Measurements from ENCODE around the gene BID.
A peak's percentile ranks its signal among the peaks of the same experiment; 100 is the strongest.

Gene BID

GRCh38 chr22:17775781-17776465 lies 1.7 kb upstream of the BID start:
- no peaks in the 10 kb centered on the region for H3K27me3 ChIP-seq (ENCODE audit: control insufficient read depth in 1 of 2, insufficient read depth in 2 of 2, low read length in 2 of 2)
- H3K4me1 ChIP-seq (ENCODE audit: control insufficient read depth, insufficient read depth, low read length), result peaks cover 18% of the 10 kb centered on the region
- no peaks in the 10 kb centered on the region for H3K9me3 ChIP-seq (ENCODE audit: control insufficient read depth in 2 of 2, low read length in 2 of 2)
- H3K27ac ChIP-seq (ENCODE audit: low read length), result no peak overlapping the region
- no peak overlapping the region for H3K4me3 ChIP-seq (ENCODE audit: low read length in 2 of 2)
- H3K36me3 ChIP-seq (ENCODE audit: control insufficient read depth in 2 of 2, insufficient read depth in 2 of 2, low read length in 2 of 2), result no peaks in the 10 kb centered on the region
- H3K9ac ChIP-seq (ENCODE audit: low read length in 2 of 2), result no peak overlapping the region

- H3K4me3 ChIP-seq (ENCODE audit: low read length in 2 of 2), result no peak overlapping the region
- no peaks in the 10 kb centered on the region for H3K9me3 ChIP-seq (ENCODE audit: control insufficient read depth in 2 of 2, low read length in 2 of 2)
- H3K36me3 ChIP-seq (ENCODE audit: control insufficient read depth in 2 of 2, insufficient read depth in 2 of 2, low read length in 2 of 2), result no peaks in the 10 kb centered on the region
- H3K4me1 ChIP-seq (ENCODE audit: control insufficient read depth, insufficient read depth, low read length), result peaks cover 15% of the 10 kb centered on the region
- H3K9ac ChIP-seq (ENCODE audit: low read length in 2 of 2), result no peak overlapping the region
- no peaks in the 10 kb centered on the region for H3K27me3 ChIP-seq (ENCODE audit: control insufficient read depth in 1 of 2, insufficient read depth in 2 of 2, low read length in 2 of 2)
- no peak overlapping the region for H3K27ac ChIP-seq (ENCODE audit: low read length)
Observed at GRCh38 chr22:17774926-17775685, 837 bp upstream of the BID start.

GRCh38 chr22:17773606-17774205 lies 563 bp downstream of the BID start:
- Histone ChIP-seq H3K36me3 (ENCODE audit: control insufficient read depth in 2 of 2, insufficient read depth in 2 of 2, low read length in 2 of 2) (no peaks in the 10 kb centered on the region), H3K4me3 (ENCODE audit: low read length in 2 of 2) (peak overlapping the region; percentile 41 to 70), H3K27me3 (ENCODE audit: control insufficient read depth in 1 of 2, insufficient read depth in 2 of 2, low read length in 2 of 2) (no peaks in the 10 kb centered on the region), H3K4me1 (ENCODE audit: control insufficient read depth, insufficient read depth, low read length) (peaks cover 15% of the 10 kb centered on the region), H3K9me3 (ENCODE audit: control insufficient read depth in 2 of 2, low read length in 2 of 2) (no peaks in the 10 kb centered on the region), H3K27ac (ENCODE audit: low read length) (no peak overlapping the region), H3K9ac (ENCODE audit: low read length in 2 of 2) (peak overlapping the region; percentile 21 to 48)

GRCh38 chr22:17772958-17773605 lies 1.2 kb downstream of the BID start:
- Histone ChIP-seq H3K27ac (ENCODE audit: low read length) (no peak overlapping the region), H3K9ac (ENCODE audit: low read length in 2 of 2) (no peak overlapping the region), H3K9me3 (ENCODE audit: control insufficient read depth in 2 of 2, low read length in 2 of 2) (no peaks in the 10 kb centered on the region), H3K36me3 (ENCODE audit: control insufficient read depth in 2 of 2, insufficient read depth in 2 of 2, low read length in 2 of 2) (no peaks in the 10 kb centered on the region), H3K27me3 (ENCODE audit: control insufficient read depth in 1 of 2, insufficient read depth in 2 of 2, low read length in 2 of 2) (no peaks in the 10 kb centered on the region), H3K4me3 (ENCODE audit: low read length in 2 of 2) (peak overlapping the region; percentile 41 to 70), H3K4me1 (ENCODE audit: control insufficient read depth, insufficient read depth, low read length) (peaks cover 15% of the 10 kb centered on the region)

GRCh38 chr22:17772249-17772957 lies 1.9 kb downstream of the BID start:
- no peak overlapping the region for H3K9ac ChIP-seq (ENCODE audit: low read length in 2 of 2)
- H3K9me3 ChIP-seq (ENCODE audit: control insufficient read depth in 2 of 2, low read length in 2 of 2), result no peaks in the 10 kb centered on the region
- H3K4me3 ChIP-seq (ENCODE audit: low read length in 2 of 2), result no peak overlapping the region
- no peaks in the 10 kb centered on the region for H3K36me3 ChIP-seq (ENCODE audit: control insufficient read depth in 2 of 2, insufficient read depth in 2 of 2, low read length in 2 of 2)
- no peak overlapping the region for H3K27ac ChIP-seq (ENCODE audit: low read length)
- peaks cover 15% of the 10 kb centered on the region for H3K4me1 ChIP-seq (ENCODE audit: control insufficient read depth, insufficient read depth, low read length)
- H3K27me3 ChIP-seq (ENCODE audit: control insufficient read depth in 1 of 2, insufficient read depth in 2 of 2, low read length in 2 of 2), result no peaks in the 10 kb centered on the region

DNA sequence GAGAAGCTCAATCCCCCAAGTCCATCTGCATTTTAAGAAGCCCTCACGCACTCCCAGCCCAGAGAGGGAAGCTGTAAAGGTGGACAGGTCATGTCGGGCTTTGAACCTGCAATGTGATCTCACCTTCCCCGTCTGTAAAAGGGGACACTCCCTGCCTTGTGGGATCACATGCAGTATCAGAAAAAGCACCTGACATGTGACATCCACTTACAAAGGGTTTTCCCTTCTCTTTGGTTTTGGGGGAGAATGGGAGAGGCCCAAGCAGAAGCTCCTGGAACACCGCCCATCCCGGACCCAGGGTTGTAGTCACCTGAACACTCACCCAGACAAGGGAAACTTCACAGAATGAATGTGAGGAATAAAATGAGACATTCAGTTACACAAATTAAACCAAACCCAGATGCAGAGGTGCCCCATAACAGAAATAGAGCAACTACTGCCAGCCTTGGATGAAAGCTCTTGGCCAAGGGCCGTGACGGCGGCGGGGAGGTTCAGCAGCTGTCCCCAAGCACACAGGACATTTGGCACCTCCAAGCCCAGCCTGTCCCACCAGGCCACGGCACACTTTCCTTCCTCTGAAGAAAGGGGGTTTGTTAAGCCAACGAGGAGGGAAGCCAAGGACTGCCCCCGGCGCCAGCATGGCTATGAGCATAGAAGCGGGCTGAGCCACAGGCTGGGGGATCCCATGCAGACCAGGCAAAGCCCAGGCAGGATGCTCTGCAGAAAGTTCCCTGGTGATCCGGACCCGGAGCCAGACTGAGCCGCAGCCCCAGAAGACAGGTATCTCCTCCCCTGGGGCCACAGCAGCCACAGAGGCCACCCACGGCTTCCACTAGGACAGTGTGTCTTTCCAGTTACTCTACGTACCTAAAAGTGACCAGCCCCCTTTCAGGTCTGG lies 3.8 kb downstream of the BID start:
- Histone ChIP-seq H3K27ac (ENCODE audit: low read length) (no peak overlapping the region), H3K4me3 (ENCODE audit: low read length in 2 of 2) (no peak overlapping the region), H3K9me3 (ENCODE audit: control insufficient read depth in 2 of 2, low read length in 2 of 2) (no peaks in the 10 kb centered on the region), H3K9ac (ENCODE audit: low read length in 2 of 2) (no peak overlapping the region), H3K27me3 (ENCODE audit: control insufficient read depth in 1 of 2, insufficient read depth in 2 of 2, low read length in 2 of 2) (no peaks in the 10 kb centered on the region), H3K4me1 (ENCODE audit: control insufficient read depth, insufficient read depth, low read length) (peaks cover 15% of the 10 kb centered on the region), H3K36me3 (ENCODE audit: control insufficient read depth in 2 of 2, insufficient read depth in 2 of 2, low read length in 2 of 2) (no peaks in the 10 kb centered on the region)

GRCh38 chr22:17769716-17770082 lies 4.6 kb downstream of the BID start:
- Histone ChIP-seq H3K4me1 (ENCODE audit: control insufficient read depth, insufficient read depth, low read length) (peaks cover 15% of the 10 kb centered on the region), H3K27me3 (ENCODE audit: control insufficient read depth in 1 of 2, insufficient read depth in 2 of 2, low read length in 2 of 2) (no peaks in the 10 kb centered on the region), H3K9ac (ENCODE audit: low read length in 2 of 2) (no peak overlapping the region), H3K36me3 (ENCODE audit: control insufficient read depth in 2 of 2, insufficient read depth in 2 of 2, low read length in 2 of 2) (no peaks in the 10 kb centered on the region), H3K4me3 (ENCODE audit: low read length in 2 of 2) (no peak overlapping the region), H3K9me3 (ENCODE audit: control insufficient read depth in 2 of 2, low read length in 2 of 2) (no peaks in the 10 kb centered on the region), H3K27ac (ENCODE audit: low read length) (no peak overlapping the region)

- Histone ChIP-seq H3K9me3 (ENCODE audit: control insufficient read depth in 2 of 2, low read length in 2 of 2) (no peaks in the 10 kb centered on the region), H3K4me1 (ENCODE audit: control insufficient read depth, insufficient read depth, low read length) (peaks cover 15% of the 10 kb centered on the region), H3K9ac (ENCODE audit: low read length in 2 of 2) (no peak overlapping the region), H3K36me3 (ENCODE audit: control insufficient read depth in 2 of 2, insufficient read depth in 2 of 2, low read length in 2 of 2) (no peaks in the 10 kb centered on the region), H3K27me3 (ENCODE audit: control insufficient read depth in 1 of 2, insufficient read depth in 2 of 2, low read length in 2 of 2) (no peaks in the 10 kb centered on the region), H3K27ac (ENCODE audit: low read length) (no peak overlapping the region), H3K4me3 (ENCODE audit: low read length in 2 of 2) (no peak overlapping the region)
Observed at GRCh38 chr22:17769013-17769715, 5.1 kb downstream of the BID start.

DNA sequence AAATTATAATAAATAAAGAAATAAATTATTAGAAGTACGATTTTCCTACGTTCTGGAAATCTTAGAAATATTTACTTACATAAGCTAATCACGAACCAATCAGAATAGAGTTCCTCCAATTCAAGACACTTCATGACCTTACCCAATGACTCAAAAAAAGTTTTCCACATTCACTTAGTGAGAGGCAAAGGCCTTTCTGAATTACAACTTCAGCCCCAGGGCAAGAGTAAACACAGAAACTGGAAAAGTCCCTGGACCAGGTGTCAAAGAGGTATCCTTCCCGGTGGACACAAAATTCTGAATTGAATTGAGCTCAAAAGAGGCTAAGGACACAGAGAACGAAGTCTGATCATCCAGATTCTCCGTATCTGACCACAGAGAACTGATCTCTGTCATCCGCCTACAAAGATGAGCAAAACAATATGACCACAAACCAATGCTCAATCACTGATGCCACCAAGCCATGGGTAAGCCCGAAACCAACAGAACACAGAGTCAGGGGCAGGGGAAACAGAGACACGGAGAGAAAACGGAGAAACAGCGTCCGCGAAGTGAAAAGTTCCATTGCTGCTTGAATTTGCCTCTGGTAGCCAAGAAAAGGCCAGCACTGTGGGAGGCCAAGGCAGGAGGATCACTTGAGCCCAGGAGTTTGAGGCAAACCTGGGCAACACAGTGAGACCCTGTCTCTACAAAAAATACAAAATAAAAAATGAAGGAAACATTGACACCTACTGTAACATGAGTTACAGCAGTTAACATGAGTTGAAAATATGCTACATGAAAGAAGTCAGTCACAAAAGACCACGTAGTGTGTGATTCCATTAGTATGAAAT lies 6.8 kb downstream of the BID start:
- Histone ChIP-seq H3K4me1 (ENCODE audit: control insufficient read depth, insufficient read depth, low read length) (peaks cover 2% of the 10 kb centered on the region), H3K9me3 (ENCODE audit: control insufficient read depth in 2 of 2, low read length in 2 of 2) (no peaks in the 10 kb centered on the region), H3K9ac (ENCODE audit: low read length in 2 of 2) (no peak overlapping the region), H3K4me3 (ENCODE audit: low read length in 2 of 2) (no peak overlapping the region), H3K27me3 (ENCODE audit: control insufficient read depth in 1 of 2, insufficient read depth in 2 of 2, low read length in 2 of 2) (no peaks in the 10 kb centered on the region), H3K36me3 (ENCODE audit: control insufficient read depth in 2 of 2, insufficient read depth in 2 of 2, low read length in 2 of 2) (no peaks in the 10 kb centered on the region), H3K27ac (ENCODE audit: low read length) (no peak overlapping the region)
